Mesenchymal stem cell (in vitro differentiated cells and primary cell): ENCODE results near the gene SLC66A2.

ENCODE experiments used
- DNase-seq: peaks from one replicate; pipeline ENCODE4 v3.0.0-alpha.2; 2013
- H2AFZ ChIP-seq: one replicate; pipeline ENCODE4 v1.6.1; 2013; ENCODE audit warnings: low read depth, mild to moderate bottlenecking, control low read depth, inconsistent platforms, low read length, moderate library complexity
- H2AK5ac ChIP-seq: 2 replicates; pipeline ENCODE4 v1.6.1; 2013; ENCODE audit warnings: low read length, moderate library complexity, mild to moderate bottlenecking, inconsistent platforms; ENCODE audit not compliant: severe bottlenecking
- H2BK120ac ChIP-seq: one replicate; pipeline ENCODE4 v1.6.1; 2013; ENCODE audit warnings: low read depth, mild to moderate bottlenecking, inconsistent platforms, low read length, moderate library complexity
- H2BK12ac ChIP-seq, 2 experiments: one replicate each; pipeline ENCODE4 v1.6.1; 2013; ENCODE audit warnings: inconsistent platforms in 2 of 2, low read length in 2 of 2, mild to moderate bottlenecking in 2 of 2, moderate library complexity in 2 of 2, control low read depth in 1 of 2
- H2BK15ac ChIP-seq: one replicate; pipeline ENCODE4 v1.6.1; 2013; ENCODE audit warnings: mild to moderate bottlenecking, low read depth, inconsistent platforms; ENCODE audit not compliant: poor library complexity, severe bottlenecking
- H2BK5ac ChIP-seq: 2 replicates; pipeline ENCODE4 v1.6.1; 2013; ENCODE audit warnings: low read depth, mild to moderate bottlenecking, low read length, control low read depth, inconsistent platforms; ENCODE audit not compliant: poor library complexity, severe bottlenecking
- H3K14ac ChIP-seq, 2 experiments: one replicate each; pipeline ENCODE4 v1.6.1; 2013; ENCODE audit warnings: inconsistent platforms in 2 of 2, low read length in 2 of 2, control low read depth in 1 of 2, mild to moderate bottlenecking in 1 of 2, moderate library complexity in 1 of 2
- H3K18ac ChIP-seq, 2 experiments: one replicate each; pipeline ENCODE4 v1.6.1; 2013; ENCODE audit warnings: inconsistent platforms in 2 of 2, low read length in 2 of 2, control low read depth in 1 of 2, low read depth in 1 of 2, mild to moderate bottlenecking in 1 of 2
- H3K23ac ChIP-seq, 2 experiments: one replicate each; pipeline ENCODE4 v1.6.1; 2013; ENCODE audit warnings: inconsistent platforms in 2 of 2, low read length in 2 of 2, mild to moderate bottlenecking in 2 of 2, moderate library complexity in 2 of 2, control low read depth in 1 of 2
- H3K27ac ChIP-seq: 2 replicates; pipeline ENCODE4 v1.5.1; 2013; ENCODE audit warnings: mild to moderate bottlenecking, moderate library complexity, low read length, control low read depth, inconsistent platforms; ENCODE audit not compliant: poor library complexity, severe bottlenecking
- H3K27me3 ChIP-seq, 2 experiments: 2 replicates each; pipeline versions ENCODE4 v1.6.1 to v1.7.0; 2013; ENCODE audit warnings: low read length in 2 of 2, mild to moderate bottlenecking in 2 of 2, moderate library complexity in 2 of 2, control low read depth in 1 of 2, inconsistent platforms in 1 of 2; ENCODE audit not compliant: control insufficient read depth in 1 of 2, insufficient read depth in 1 of 2
- H3K36me3 ChIP-seq, 2 experiments: 2 replicates each; pipeline versions ENCODE4 v1.6.1 to v1.7.0; 2013; ENCODE audit warnings: low read length in 2 of 2, control low read depth in 1 of 2, inconsistent platforms in 1 of 2, low read depth in 1 of 2, mild to moderate bottlenecking in 1 of 2; ENCODE audit not compliant: insufficient read depth in 2 of 2, control insufficient read depth in 1 of 2
- H3K4ac ChIP-seq, 2 experiments: one replicate each; pipeline ENCODE4 v1.6.1; 2013; ENCODE audit warnings: inconsistent platforms in 2 of 2, low read length in 2 of 2, mild to moderate bottlenecking in 2 of 2, moderate library complexity in 2 of 2, control low read depth in 1 of 2, low read depth in 1 of 2
- H3K4me1 ChIP-seq: 2 replicates; pipeline ENCODE4 v1.6.1; 2013; ENCODE audit warnings: low read depth, low read length, control low read depth; ENCODE audit not compliant: control insufficient read depth, insufficient read depth
- H3K4me2 ChIP-seq: 2 replicates; pipeline ENCODE4 v1.6.1; 2013; ENCODE audit warnings: low read length, mild to moderate bottlenecking, inconsistent platforms; ENCODE audit not compliant: poor library complexity, severe bottlenecking
- H3K4me3 ChIP-seq, 2 experiments: 2 replicates each; pipeline versions ENCODE4 v1.5.1 to v1.7.0; 2013; ENCODE audit warnings: low read length in 2 of 2, mild to moderate bottlenecking in 2 of 2, control low read depth in 1 of 2, low read depth in 1 of 2; ENCODE audit not compliant: insufficient read depth in 1 of 2
- H3K79me1 ChIP-seq: replicated peaks from 2 replicates; pipeline ENCODE4 v1.6.1; 2013; ENCODE audit warnings: mild to moderate bottlenecking, control low read depth, low read length, inconsistent platforms; ENCODE audit not compliant: poor library complexity, severe bottlenecking
- H3K9ac ChIP-seq: 2 replicates; pipeline ENCODE4 v1.7.0; 2013; ENCODE audit warnings: mild to moderate bottlenecking, low read length, moderate library complexity
- H3K9me3 ChIP-seq: 2 replicates; pipeline ENCODE4 v1.7.0; 2013; ENCODE audit warnings: mild to moderate bottlenecking, low read length; ENCODE audit not compliant: control insufficient read depth
- H4K8ac ChIP-seq: one replicate; pipeline ENCODE4 v1.6.1; 2013; ENCODE audit warnings: inconsistent platforms, mild to moderate bottlenecking, low read length, moderate library complexity
- H4K91ac ChIP-seq: one replicate; pipeline ENCODE4 v1.6.1; 2013; ENCODE audit warnings: mild to moderate bottlenecking, low read length, inconsistent platforms
- WGBS: methylation state at CpG from one replicate; pipeline ENCODE4 v1.1.7; 2013; ENCODE audit warnings: mixed read lengths; 5-methylcytosine and 5-hydroxymethylcytosine counted together

The SLC66A2 gene

GRCh38 chr18:79938196-79938595 lies 13.3 kb downstream of the SLC66A2 start:
- no peak overlapping the region for H3K4me3 ChIP-seq
- no peak overlapping the region for H3K23ac ChIP-seq
- no peak overlapping the region for H3K14ac ChIP-seq
- H3K4ac ChIP-seq: no peak overlapping the region
- H3K4me1 ChIP-seq: no peaks in the 10 kb centered on the region
- no peak overlapping the region for H3K9ac ChIP-seq
- no peak overlapping the region for H2BK5ac ChIP-seq
- H3K4me2 ChIP-seq: no peak overlapping the region
- no peak overlapping the region for H3K27ac ChIP-seq
- peaks cover 19% of the 10 kb centered on the region for H3K9me3 ChIP-seq
- peaks cover 54% of the 10 kb centered on the region for H3K79me1 ChIP-seq
- H2AK5ac ChIP-seq: no peak overlapping the region
- no peak overlapping the region for H3K18ac ChIP-seq
- no peak overlapping the region for H4K91ac ChIP-seq
- no peak for DNase-seq
- H2AFZ ChIP-seq: no peak overlapping the region
- 94% methylated on average over 9 of the region's 9 CpGs for WGBS
- peaks cover 71 to 75% of the 10 kb centered on the region in 2 experiments for H3K36me3 ChIP-seq
- H4K8ac ChIP-seq: no peak overlapping the region
- no peak overlapping the region for H2BK15ac ChIP-seq
- no peak overlapping the region for H2BK12ac ChIP-seq
- H3K27me3 ChIP-seq: no peaks in the 10 kb centered on the region
- H2BK120ac ChIP-seq: no peak overlapping the region

GRCh38 chr18:79937103-79937860 lies 14.2 kb downstream of the SLC66A2 start:
- no peak for DNase-seq
- Histone ChIP-seq H3K36me3 (peaks cover 62 to 68% of the 10 kb centered on the region in 2 experiments), H3K27me3 (no peaks in the 10 kb centered on the region), H3K18ac (no peak overlapping the region), H3K9me3 (peaks cover 27% of the 10 kb centered on the region), H3K4ac (no peak overlapping the region), H4K91ac (no peak overlapping the region), H2BK120ac (no peak overlapping the region), H3K9ac (no peak overlapping the region), H4K8ac (no peak overlapping the region), H3K27ac (no peak overlapping the region), H3K14ac (no peak overlapping the region), H3K4me2 (no peak overlapping the region), H3K23ac (no peak overlapping the region), H2BK15ac (no peak overlapping the region), H3K4me3 (no peak overlapping the region), H2BK5ac (no peak overlapping the region), H2AK5ac (no peak overlapping the region), H3K4me1 (no peaks in the 10 kb centered on the region), H2BK12ac (no peak overlapping the region), H2AFZ (no peak overlapping the region), H3K79me1 (peaks cover 49% of the 10 kb centered on the region)
- WGBS: 94% methylated on average over 25 of the region's 25 CpGs

- Histone ChIP-seq H3K36me3 (peaks cover 56 to 62% of the 10 kb centered on the region in 2 experiments), H2BK5ac (no peak overlapping the region), H3K27me3 (no peaks in the 10 kb centered on the region), H3K4me3 (no peak overlapping the region), H2AK5ac (no peak overlapping the region), H3K9ac (no peak overlapping the region), H3K14ac (no peak overlapping the region), H3K9me3 (peaks cover 33% of the 10 kb centered on the region), H2BK15ac (no peak overlapping the region), H2BK12ac (no peak overlapping the region), H3K18ac (no peak overlapping the region), H3K4me1 (no peaks in the 10 kb centered on the region), H4K91ac (no peak overlapping the region), H3K4ac (no peak overlapping the region), H4K8ac (no peak overlapping the region), H3K23ac (no peak overlapping the region), H2BK120ac (no peak overlapping the region), H3K27ac (no peak overlapping the region), H2AFZ (no peak overlapping the region), H3K79me1 (peaks cover 47% of the 10 kb centered on the region), H3K4me2 (no peak overlapping the region)
- no peak for DNase-seq
- WGBS: 99% methylated on average over 11 of the region's 12 CpGs
These were observed 14.8 kb downstream of the SLC66A2 start for GRCh38 chr18:79936641-79937040.

GRCh38 chr18:79935925-79936324 lies 15.5 kb downstream of the SLC66A2 start:
- Histone ChIP-seq H2AFZ (no peak overlapping the region), H3K9me3 (peaks cover 40% of the 10 kb centered on the region), H3K4me1 (no peaks in the 10 kb centered on the region), H2BK5ac (no peak overlapping the region), H3K27me3 (no peaks in the 10 kb centered on the region), H2BK15ac (no peak overlapping the region), H2AK5ac (no peak overlapping the region), H3K4me3 (no peak overlapping the region), H3K18ac (no peak overlapping the region), H3K36me3 (peaks cover 48 to 62% of the 10 kb centered on the region in 2 experiments), H3K4me2 (no peak overlapping the region), H3K9ac (no peak overlapping the region), H3K79me1 (peaks cover 45% of the 10 kb centered on the region), H3K4ac (no peak overlapping the region), H3K14ac (no peak overlapping the region), H4K91ac (peak overlapping the region; percentile 11), H3K23ac (no peak overlapping the region), H4K8ac (no peak overlapping the region), H2BK12ac (no peak overlapping the region), H3K27ac (no peak overlapping the region), H2BK120ac (no peak overlapping the region)
- 90% methylated on average over 5 of the region's 6 CpGs for WGBS
- DNase-seq: no peak
